OCI-LY7 (cell line): ENCODE data around the gene CHCHD4. TPM values are rescaled to one million over a fixed set of nuclear protein-coding genes. Genes with fewer than 3 reads are reported as not detected.

Experiments
- BruUV-seq: library from RNA; stranded (reverse); fragments of 400-500 nt; replicated peaks from 2 replicates; lab custom pipeline; 2021; lab: Mats Ljungman, UMichigan
- CTCF ChIA-PET: fragments of 300-600 bp; sonication (Branson Sonifier 250); formaldehyde crosslinking; loops from one replicate; lab custom pipeline; 2022; ENCODE audit warnings: antibody characterized with exemption; ENCODE audit not compliant: unreplicated experiment; lab: Charles Lee
- POLR2A ChIA-PET: fragments of 300-600 bp; sonication (Branson Sonifier 250); formaldehyde crosslinking; loops from one replicate; lab custom pipeline; 2022; ENCODE audit warnings: antibody characterized with exemption; lab: Charles Lee
- DNase-seq: peaks from one replicate; pipeline ENCODE4 v3.0.0-alpha.2; 2015; ENCODE audit warnings: low spot score
- H2AFZ ChIP-seq: fragments of 200-600 bp; sonication (generic), shearing (Covaris generic); 2 replicates; pipeline ENCODE4 v1.6.1; 2014; ENCODE audit warnings: mild to moderate bottlenecking, antibody characterized with exemption, low read length, moderate library complexity
- H3K27ac ChIP-seq: fragments of 200-600 bp; sonication (generic); 2 replicates; pipeline ENCODE4 v1.5.1; 2014; ENCODE audit warnings: mixed run types, low read depth, mild to moderate bottlenecking, moderate library complexity, low read length, inconsistent platforms; ENCODE audit not compliant: poor library complexity, severe bottlenecking
- H3K36me3 ChIP-seq: fragments of 200-600 bp; sonication (generic); 2 replicates; pipeline ENCODE4 v1.6.1; 2014; ENCODE audit warnings: mild to moderate bottlenecking, antibody characterized with exemption, low read length, moderate library complexity, mixed read lengths; ENCODE audit not compliant: insufficient read depth
- H3K4me1 ChIP-seq: fragments of 200-600 bp; sonication (generic); 2 replicates; pipeline ENCODE4 v1.5.1; 2014; ENCODE audit warnings: mild to moderate bottlenecking, low read length; ENCODE audit not compliant: insufficient read depth, poor library complexity, severe bottlenecking
- H3K4me2 ChIP-seq: fragments of 200-600 bp; sonication (generic); 2 replicates; pipeline ENCODE4 v1.6.1; 2014; ENCODE audit warnings: mild to moderate bottlenecking, low read length
- H3K4me3 ChIP-seq: fragments of 200-600 bp; sonication (generic); 2 replicates; pipeline ENCODE4 v1.5.1; 2014; ENCODE audit warnings: mild to moderate bottlenecking, low read depth, low read length; ENCODE audit not compliant: poor library complexity, severe bottlenecking
- H3K79me2 ChIP-seq: fragments of 200-600 bp; sonication (generic); 2 replicates; pipeline ENCODE4 v1.6.1; 2016; ENCODE audit warnings: low read depth, mild to moderate bottlenecking, low read length, moderate library complexity, mixed read lengths; ENCODE audit not compliant: insufficient read depth
- H3K9me2 ChIP-seq: fragments of 200-600 bp; sonication (generic); 2 replicates; pipeline ENCODE4 v1.6.1; 2016; ENCODE audit warnings: mild to moderate bottlenecking, low read length, mixed read lengths; ENCODE audit not compliant: insufficient read depth
- H3K9me3 ChIP-seq: fragments of 200-600 bp; sonication (generic); 2 replicates; pipeline ENCODE4 v1.6.1; 2014; ENCODE audit warnings: mild to moderate bottlenecking, mixed run types, low read length, mixed read lengths
- H4K20me1 ChIP-seq: fragments of 200-600 bp; sonication (generic); 2 replicates; pipeline ENCODE4 v1.6.1; 2014; ENCODE audit warnings: mild to moderate bottlenecking, antibody characterized with exemption, low read length, moderate library complexity, mixed read lengths; ENCODE audit not compliant: insufficient read depth
- CTCF ChIP-seq: fragments of 200-600 bp; sonication (generic); conservative IDR thresholded peaks from 2 replicates; pipeline ENCODE4 v1.5.1; 2014; ENCODE audit warnings: mild to moderate bottlenecking, antibody characterized with exemption, low read length, moderate library complexity, mixed read lengths
- EZH2phosphoT487 ChIP-seq: fragments of 200-600 bp; sonication (generic); IDR thresholded peaks from 2 replicates; pipeline ENCODE4 v1.6.1; 2018; ENCODE audit warnings: low read depth, borderline replicate concordance, mild to moderate bottlenecking, mixed run types, antibody characterized with exemption, low read length, moderate library complexity, mixed read lengths
- intact Hi-C: fragments of 100-400 bp; cut with micrococcal nuclease; formaldehyde crosslinking; loops from one replicate; pipeline ENCODE4 v1.10.0; 2022; ENCODE audit not compliant: unreplicated experiment
- total RNA-seq, 2 experiments: library from RNA; depleted of rRNA in 1 of 2; stranded (reverse); fragments of >200 nt in 1 of 2; shearing (Covaris generic) in 1 of 2; gene quantifications; 2 replicates each; pipeline ENCODE4 v1.2.3, GENCODE V29; 2014 to 2022

Gene CHCHD4
- total RNA-seq, 2 experiments from 2014 or later, result 19.8 to 27.1 TPM

- no peak overlapping the region for H3K4me2 ChIP-seq
- POLR2A ChIA-PET, result interaction anchor here (1.4 kb wide), 1 partner anchor 8 kb away, joined by 3 read pairs; the partner anchor contains the start of gene TMEM43
- no peaks in the 10 kb centered on the region for H3K4me1 ChIP-seq
- no peak overlapping the region for H3K4me3 ChIP-seq
- peaks cover 66% of the 10 kb centered on the region for H3K36me3 ChIP-seq
- intact Hi-C loops, result no loop called here
- CTCF ChIA-PET, result interaction anchor here (0.5 kb wide), 1 partner anchor 497 kb away, joined by 3 read pairs; no protein-coding TSS in a partner anchor
- TF ChIP-seq CTCF, result no peak
- no peak for TF ChIP-seq EZH2phosphoT487
- BruUV-seq, result no TSS peak
- H2AFZ ChIP-seq, result no peak overlapping the region
- no peak overlapping the region for H3K27ac ChIP-seq
- H3K79me2 ChIP-seq, result no peaks in the 10 kb centered on the region; the same call in 1 of the 2 replicates
- H3K9me2 ChIP-seq, result no peaks in the 10 kb centered on the region
- H4K20me1 ChIP-seq, result no peaks in the 10 kb centered on the region
- no peaks in the 10 kb centered on the region for H3K9me3 ChIP-seq
- DNase-seq, result no peak
Measured at GRCh38 chr3:14133188-14133800, 8.6 kb upstream of the CHCHD4 start.

GRCh38 chr3:14132689-14133088 lies 8.0 kb upstream of the CHCHD4 start:
- H3K79me2 ChIP-seq, result no peaks in the 10 kb centered on the region; the same call in 1 of the 2 replicates
- no peaks in the 10 kb centered on the region for H4K20me1 ChIP-seq
- no peak for TF ChIP-seq CTCF
- H3K4me2 ChIP-seq, result no peak overlapping the region
- H3K27ac ChIP-seq, result no peak overlapping the region
- no TSS peak for BruUV-seq
- no peaks in the 10 kb centered on the region for H3K4me1 ChIP-seq
- ChIA-PET POLR2A (interaction anchor here (1.4 kb wide), 1 partner anchor 7 kb away, joined by 3 read pairs; the partner anchor contains the start of gene TMEM43), CTCF (no interaction called here)
- no peaks in the 10 kb centered on the region for H3K9me3 ChIP-seq
- peaks cover 71% of the 10 kb centered on the region for H3K36me3 ChIP-seq
- H2AFZ ChIP-seq, result no peak overlapping the region
- DNase-seq, result no peak
- no peak overlapping the region for H3K4me3 ChIP-seq
- intact Hi-C loops, result no loop called here
- no peaks in the 10 kb centered on the region for H3K9me2 ChIP-seq

- Histone ChIP-seq H3K36me3 (peaks cover 71% of the 10 kb centered on the region), H3K79me2 (no peaks in the 10 kb centered on the region; the same call in 1 of the 2 replicates), H3K4me1 (no peaks in the 10 kb centered on the region), H2AFZ (no peak overlapping the region), H3K9me2 (no peaks in the 10 kb centered on the region), H4K20me1 (no peaks in the 10 kb centered on the region), H3K4me2 (no peak overlapping the region), H3K27ac (no peak overlapping the region), H3K4me3 (no peak overlapping the region), H3K9me3 (no peaks in the 10 kb centered on the region)
- POLR2A ChIA-PET, result no interaction called here
- TF ChIP-seq EZH2phosphoT487 (no peak), CTCF (no peak)
- intact Hi-C loops, result no loop called here
- DNase-seq, result no peak
- CTCF ChIA-PET, result no interaction called here
- no TSS peak for BruUV-seq
Measured at GRCh38 chr3:14132120-14132519, 7.5 kb upstream of the CHCHD4 start.
